HG03439 (cell line): ENCODE data around the gene ABHD6.
"Not testable (repeated sequence)": the region's sequence is repeated elsewhere in the genome, so short reads cannot be mapped to it uniquely, and the experiment has no call there.

Experiments
- ATAC-seq: cut with Tn5 transposase; IDR thresholded peaks from one replicate; pipeline ENCODE4 v1.9.1; 2021; ENCODE audit warnings: mild to moderate bottlenecking, moderate library complexity; ENCODE audit not compliant: unreplicated experiment

The ABHD6 gene

GRCh38 chr3:58271901-58272501 is 34.4 kb downstream of the ABHD6 start:
- ATAC-seq: no peak

DNA sequence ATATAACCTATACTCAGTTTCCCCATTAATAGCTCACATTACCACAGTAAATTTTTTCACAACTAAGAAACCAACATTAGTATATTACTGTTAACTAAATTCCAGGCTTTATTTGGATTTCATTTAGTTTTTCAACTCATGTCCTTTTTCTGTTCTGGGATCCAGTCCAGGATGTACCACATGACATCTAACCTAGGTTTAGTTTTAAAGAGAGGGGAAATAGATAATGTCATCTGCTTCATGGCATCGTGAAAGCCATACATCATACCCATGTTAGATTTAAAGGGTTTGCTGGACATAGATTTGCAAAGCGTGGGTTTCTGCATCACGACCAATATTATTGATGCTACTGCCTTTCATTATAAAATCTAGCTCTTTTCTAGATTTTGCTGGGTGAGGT is 35.3 kb downstream of the ABHD6 start:
- no peak for ATAC-seq

- not testable (repeated sequence) for ATAC-seq
Observed at GRCh38 chr3:58273362-58273761, 35.8 kb downstream of the ABHD6 start.

DNA sequence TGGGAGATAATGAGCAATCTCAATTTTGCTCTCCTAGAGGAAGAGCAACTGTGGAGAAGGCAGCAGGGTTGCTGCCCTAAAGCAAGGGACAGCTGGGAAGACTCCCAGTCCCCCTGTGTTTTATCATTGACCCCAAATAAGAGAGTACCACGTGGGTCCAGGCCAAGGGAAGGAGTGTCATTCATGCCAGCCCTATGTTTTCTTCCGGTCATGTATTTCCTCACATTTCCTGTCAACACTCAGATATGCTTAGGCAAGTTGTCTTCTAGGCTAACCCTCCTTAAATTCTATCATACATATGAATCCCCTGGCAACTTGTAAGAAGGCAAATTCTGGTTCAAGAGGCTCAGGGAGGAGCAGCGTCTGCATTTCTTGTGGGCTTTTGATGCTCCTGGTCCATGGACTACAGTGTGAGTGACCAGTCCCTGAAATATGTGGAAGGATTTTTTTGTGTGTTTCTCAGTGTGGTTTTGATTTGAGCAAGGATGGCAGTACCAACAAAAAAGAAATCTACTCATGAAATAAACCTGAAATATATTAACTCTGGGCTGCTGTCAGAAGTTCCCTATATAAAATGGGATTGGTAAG is 36.5 kb downstream of the ABHD6 start:
- no peak for ATAC-seq

GRCh38 chr3:58281069-58281468 is 43.5 kb downstream of the ABHD6 start:
- no peak for ATAC-seq

- ATAC-seq: no peak
Observed at GRCh38 chr3:58285334-58285733, 47.7 kb downstream of the ABHD6 start.

GRCh38 chr3:58287354-58287753 is 49.8 kb downstream of the ABHD6 start:
- no peak for ATAC-seq

- ATAC-seq: no peak
Observed at GRCh38 chr3:58288011-58288728, 50.6 kb downstream of the ABHD6 start.

DNA sequence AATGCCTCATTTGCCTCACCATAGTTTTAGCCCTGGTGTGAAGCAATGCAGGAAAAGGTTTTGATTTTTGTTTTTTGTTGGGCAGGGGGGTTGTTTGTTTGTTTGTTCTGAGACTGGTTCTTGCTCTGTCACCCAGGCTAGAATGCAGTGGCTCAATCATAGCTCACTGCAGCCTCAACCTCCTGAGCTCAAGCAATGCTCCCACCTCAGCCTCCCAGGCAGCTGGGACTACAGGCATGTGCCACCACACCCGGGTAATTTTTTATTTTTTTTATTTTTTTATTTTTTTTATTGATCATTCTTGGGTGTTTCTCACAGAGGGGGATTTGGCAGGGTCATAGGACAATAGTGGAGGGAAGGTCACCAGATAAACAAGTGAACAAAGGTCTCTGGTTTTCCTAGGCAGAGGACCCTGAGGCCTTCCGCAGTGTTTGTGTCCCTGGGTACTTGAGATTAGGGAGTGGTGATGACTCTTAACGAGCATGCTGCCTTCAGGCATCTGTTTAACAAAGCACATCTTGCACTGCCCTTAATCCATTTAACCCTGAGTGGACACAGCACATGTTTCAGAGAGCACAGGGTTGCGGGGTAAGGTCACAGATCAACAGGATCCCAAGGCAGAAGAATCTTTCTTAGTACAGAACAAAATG is 51.5 kb downstream of the ABHD6 start:
- ATAC-seq: not testable (repeated sequence)

DNA sequence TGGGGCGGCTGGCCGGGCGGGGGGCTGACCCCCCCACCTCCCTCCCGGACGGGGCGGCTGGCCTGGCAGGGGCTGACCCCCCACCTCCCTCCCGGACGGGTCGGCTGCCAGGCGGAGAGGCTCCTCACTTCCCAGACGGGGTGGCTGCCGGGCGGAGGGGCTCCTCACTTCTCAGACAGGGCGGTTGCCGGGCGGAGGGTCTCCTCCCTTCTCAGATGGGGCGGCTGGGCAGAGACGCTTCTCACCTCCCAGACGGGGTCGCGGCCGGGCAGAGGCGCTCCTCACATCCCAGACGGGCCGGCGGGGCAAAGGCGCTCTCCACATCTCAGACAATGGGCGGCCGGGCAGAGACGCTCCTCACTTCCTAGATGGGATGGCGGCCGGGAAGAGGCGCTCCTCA is 52.9 kb downstream of the ABHD6 start:
- not testable (repeated sequence) for ATAC-seq

GRCh38 chr3:58291671-58292338 is 54.2 kb downstream of the ABHD6 start:
- no peak for ATAC-seq

GRCh38 chr3:58292866-58293265 is 55.3 kb downstream of the ABHD6 start:
- no peak for ATAC-seq

- no peak for ATAC-seq
Observed at GRCh38 chr3:58293516-58293915, 55.9 kb downstream of the ABHD6 start.

- no peak for ATAC-seq
Observed at GRCh38 chr3:58296269-58296668, 58.7 kb downstream of the ABHD6 start.

GRCh38 chr3:58296843-58297242 is 59.3 kb downstream of the ABHD6 start:
- ATAC-seq: no peak

GRCh38 chr3:58298190-58298589 is 60.6 kb downstream of the ABHD6 start:
- ATAC-seq: no peak

DNA sequence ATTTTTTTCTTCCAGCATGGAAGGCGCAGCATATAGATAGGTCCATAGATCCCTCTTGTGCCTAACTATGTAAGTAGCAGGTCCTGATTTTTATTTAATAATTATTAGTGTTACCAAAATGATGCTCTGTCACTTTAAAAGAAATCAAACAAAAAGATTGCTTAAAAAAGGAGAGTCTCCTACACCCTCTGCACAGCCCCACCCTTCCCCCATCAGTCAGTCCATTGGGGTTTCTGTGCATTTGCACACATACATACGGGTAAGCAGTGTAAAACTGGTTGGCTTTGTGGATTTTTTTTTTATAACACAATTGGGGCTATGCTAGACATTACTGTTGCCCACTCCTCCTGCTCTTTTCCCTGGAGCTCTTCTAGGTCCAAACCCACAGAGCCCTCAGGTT is 61.5 kb downstream of the ABHD6 start:
- no peak for ATAC-seq

- no peak for ATAC-seq
Observed at GRCh38 chr3:58299839-58300516, 62.4 kb downstream of the ABHD6 start.

DNA sequence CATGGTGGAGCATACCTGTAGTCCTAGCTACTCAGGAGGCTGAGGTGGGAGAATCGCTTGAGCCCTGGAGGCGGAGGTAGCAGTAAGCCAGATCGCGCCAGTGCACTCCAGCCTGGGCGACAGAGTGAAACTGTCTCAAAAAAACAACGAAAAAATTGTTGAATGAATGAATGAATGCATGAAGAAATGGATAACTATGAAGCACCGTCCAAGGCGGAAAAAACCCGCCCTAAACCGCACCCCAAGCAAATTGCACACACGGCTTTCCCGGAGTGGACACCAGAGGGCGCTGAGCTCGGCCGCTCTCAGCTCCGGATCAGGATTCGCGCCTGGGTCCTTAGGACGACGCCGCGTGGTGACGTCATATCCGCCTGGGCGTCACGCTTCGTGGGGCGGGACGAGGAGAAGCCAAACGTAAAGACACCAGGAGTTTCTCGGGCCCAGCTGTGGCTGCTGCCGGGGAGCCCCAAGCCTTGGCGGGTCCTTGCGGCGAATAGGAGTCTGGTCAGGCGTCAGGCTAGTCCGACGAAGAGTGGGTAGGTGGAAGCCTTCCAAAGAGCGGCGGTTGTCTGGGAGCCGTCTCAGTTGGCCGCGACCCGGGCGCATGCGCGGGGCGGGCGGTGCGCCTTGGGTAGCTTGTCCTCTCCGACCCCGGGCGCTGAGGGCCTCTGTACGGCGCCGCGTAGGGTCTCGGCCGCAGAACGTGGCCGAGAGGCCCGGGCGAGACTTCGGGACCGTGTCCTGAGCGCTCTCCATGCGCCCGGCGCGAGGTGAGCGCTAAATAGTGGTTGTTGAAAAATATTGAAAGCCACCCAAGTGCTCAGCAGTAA is 68.5 kb downstream of the ABHD6 start, which contains the start of the genes HTD2 and RPP14:
TSS of gene HTD2 (plus strand) at position 639 of the 830 bp plus-strand sequence. CDS start 11,094 bp downstream, outside the sequence.
TSS of gene RPP14 (plus strand) at position 364 of the 830 bp plus-strand sequence. CDS start 4,085 bp downstream, outside the sequence.
- ATAC-seq: peak; percentile 91
